ENCODE data around the gene RBMS1.

GRCh38 chr2:160376576-160376975, 117.0 kb downstream of the RBMS1 start:
- TF ChIP-seq CTCF (optimal IDR thresholded peaks at IDR 0.05 in 1 of 3, IDR thresholded peaks at IDR 0.05 in 1 of 3, conservative IDR thresholded peaks at IDR 0.05 in 1 of 3; ENCODE audit: extremely low read depth in 1 of 3, insufficient read depth in 2 of 3, low read length in 3 of 3) (no peak), EZH2 (IDR thresholded peaks at IDR 0.05; ENCODE audit: low read length) (no peak)

Measured in keratinocyte (primary cell).